Measurements from ENCODE around the gene TP53BP2. TPM values are rescaled to one million over a fixed set of nuclear protein-coding genes. Genes with fewer than 3 reads are reported as not detected.
A peak's percentile ranks its signal among the peaks of the same experiment; 100 is the strongest.
"Not testable (repeated sequence)": the region's sequence is repeated elsewhere in the genome, so short reads cannot be mapped to it uniquely, and the experiment has no call there.

The TP53BP2 gene
- total RNA-seq, 1 donor from 2014 or later: 52.9 TPM

DNA sequence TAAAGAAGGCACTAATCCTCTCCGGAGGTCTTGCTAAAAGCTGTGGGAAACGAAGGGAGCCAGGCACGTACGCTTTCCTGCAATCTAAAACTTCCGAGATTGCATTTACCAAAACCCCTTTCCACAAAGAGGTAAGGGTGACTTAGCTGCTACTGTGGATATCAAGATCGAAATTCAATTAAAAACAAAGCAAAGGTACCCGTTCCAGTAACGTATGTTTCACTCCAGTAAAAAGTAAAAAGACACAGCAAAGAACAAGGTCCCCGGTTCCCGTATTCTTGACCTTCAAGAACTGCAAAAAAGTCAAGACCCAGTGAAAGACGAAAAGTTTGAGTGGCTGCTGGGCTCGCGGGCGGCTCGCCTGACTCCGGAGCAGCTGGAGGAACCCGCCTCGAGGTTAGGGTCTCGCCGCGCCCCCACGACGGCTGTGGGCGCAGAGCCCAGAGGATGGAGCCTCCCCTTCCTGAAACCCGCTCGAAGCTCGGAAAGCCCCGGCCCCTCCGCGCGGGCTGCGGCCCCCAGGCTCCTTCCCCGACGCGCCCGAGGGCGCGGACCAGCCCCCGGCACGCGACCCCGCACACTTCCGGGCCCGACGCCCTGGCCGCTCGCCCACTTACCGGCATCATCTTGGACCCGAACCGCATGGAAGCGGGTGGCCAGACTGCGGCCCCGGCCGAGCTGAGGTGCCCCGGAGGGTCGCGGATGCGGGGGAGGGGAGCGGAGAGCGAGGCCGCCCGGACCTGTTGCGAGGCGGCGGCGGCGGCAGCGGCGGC lies 524 bp downstream of the TP53BP2 start:
- POLR2A ChIA-PET: interaction anchor here (0.6 to 3.1 kb wide), 14 partner anchors 10 to 338 kb away, joined by 3 to 11 read pairs (median 5); partner anchors contain the start of gene DEGS1
- peaks cover 4% of the 10 kb centered on the region for H3K36me3 Mint-ChIP-seq (ENCODE audit: low read depth)

DNA sequence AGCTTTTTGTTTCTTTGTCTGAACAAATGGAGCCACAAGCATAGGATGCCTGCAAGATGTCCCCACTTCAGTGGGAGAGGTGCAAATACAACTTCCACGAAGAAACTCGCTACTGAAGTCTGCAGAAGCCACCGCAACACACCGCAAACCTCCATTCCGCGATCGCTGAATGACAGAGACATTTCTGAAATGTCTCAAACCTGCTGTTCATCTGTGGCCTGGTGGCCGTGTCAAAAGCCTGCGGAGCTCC lies 1.0 kb downstream of the TP53BP2 start:
- Mint-ChIP-seq H3K27ac (peak overlapping the region; percentile 91), H3K4me3 (peak overlapping the region; percentile 88), H3K27me3 (no peaks in the 10 kb centered on the region), H3K36me3 (ENCODE audit: low read depth) (peaks cover 4% of the 10 kb centered on the region), H3K4me1 (peaks cover 42% of the 10 kb centered on the region), H3K9me3 (no peaks in the 10 kb centered on the region)
- intact Hi-C loops (cut with micrococcal nuclease): loop anchor here (2.0 to 10.0 kb wide), 7 partner anchors 34 to 1202 kb away; partner anchors contain the start of genes AIDA, BROX, CAPN2 and NVL
- TF ChIP-seq, protein P1, sequence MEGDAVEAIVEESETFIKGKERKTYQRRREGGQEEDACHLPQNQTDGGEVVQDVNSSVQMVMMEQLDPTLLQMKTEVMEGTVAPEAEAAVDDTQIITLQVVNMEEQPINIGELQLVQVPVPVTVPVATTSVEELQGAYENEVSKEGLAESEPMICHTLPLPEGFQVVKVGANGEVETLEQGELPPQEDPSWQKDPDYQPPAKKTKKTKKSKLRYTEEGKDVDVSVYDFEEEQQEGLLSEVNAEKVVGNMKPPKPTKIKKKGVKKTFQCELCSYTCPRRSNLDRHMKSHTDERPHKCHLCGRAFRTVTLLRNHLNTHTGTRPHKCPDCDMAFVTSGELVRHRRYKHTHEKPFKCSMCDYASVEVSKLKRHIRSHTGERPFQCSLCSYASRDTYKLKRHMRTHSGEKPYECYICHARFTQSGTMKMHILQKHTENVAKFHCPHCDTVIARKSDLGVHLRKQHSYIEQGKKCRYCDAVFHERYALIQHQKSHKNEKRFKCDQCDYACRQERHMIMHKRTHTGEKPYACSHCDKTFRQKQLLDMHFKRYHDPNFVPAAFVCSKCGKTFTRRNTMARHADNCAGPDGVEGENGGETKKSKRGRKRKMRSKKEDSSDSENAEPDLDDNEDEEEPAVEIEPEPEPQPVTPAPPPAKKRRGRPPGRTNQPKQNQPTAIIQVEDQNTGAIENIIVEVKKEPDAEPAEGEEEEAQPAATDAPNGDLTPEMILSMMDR (IDR thresholded peaks at IDR 0.05): no peak
- no peak for ATAC-seq (ENCODE audit: low read depth)
- ChIA-PET POLR2A (interaction anchor here (0.8 to 3.1 kb wide), 9 partner anchors 10 to 148 kb away, joined by 3 to 11 read pairs (median 5); no protein-coding TSS in a partner anchor), CTCF (interaction anchor here (1.0 to 1.3 kb wide), 4 partner anchors 11 to 96 kb away, joined by 3 to 4 read pairs (median 4); no protein-coding TSS in a partner anchor)
- DNase-seq: no peak

More for the DNA sequence above, 524 bp downstream of the TP53BP2 start:
- TF ChIP-seq, protein P1 (IDR thresholded peaks at IDR 0.05): no peak
- CTCF ChIA-PET: interaction anchor here (0.7 to 1.3 kb wide), 7 partner anchors 11 to 644 kb away, joined by 3 to 5 read pairs (median 4); no protein-coding TSS in a partner anchor
- H3K4me3 Mint-ChIP-seq: peak overlapping the region; percentile 88
- intact Hi-C loops (cut with micrococcal nuclease): loop anchor here (2.0 to 10.0 kb wide), 7 partner anchors 34 to 1203 kb away; partner anchors contain the start of genes AIDA, BROX, CAPN2 and NVL
- H3K27ac Mint-ChIP-seq: peak overlapping the region; percentile 91
- DNase-seq (peak; percentile 68), ATAC-seq (ENCODE audit: low read depth) (peak; percentile 43)
- H3K27me3 Mint-ChIP-seq: no peaks in the 10 kb centered on the region
- no peaks in the 10 kb centered on the region for H3K9me3 Mint-ChIP-seq
- H3K4me1 Mint-ChIP-seq: peaks cover 39% of the 10 kb centered on the region

DNA sequence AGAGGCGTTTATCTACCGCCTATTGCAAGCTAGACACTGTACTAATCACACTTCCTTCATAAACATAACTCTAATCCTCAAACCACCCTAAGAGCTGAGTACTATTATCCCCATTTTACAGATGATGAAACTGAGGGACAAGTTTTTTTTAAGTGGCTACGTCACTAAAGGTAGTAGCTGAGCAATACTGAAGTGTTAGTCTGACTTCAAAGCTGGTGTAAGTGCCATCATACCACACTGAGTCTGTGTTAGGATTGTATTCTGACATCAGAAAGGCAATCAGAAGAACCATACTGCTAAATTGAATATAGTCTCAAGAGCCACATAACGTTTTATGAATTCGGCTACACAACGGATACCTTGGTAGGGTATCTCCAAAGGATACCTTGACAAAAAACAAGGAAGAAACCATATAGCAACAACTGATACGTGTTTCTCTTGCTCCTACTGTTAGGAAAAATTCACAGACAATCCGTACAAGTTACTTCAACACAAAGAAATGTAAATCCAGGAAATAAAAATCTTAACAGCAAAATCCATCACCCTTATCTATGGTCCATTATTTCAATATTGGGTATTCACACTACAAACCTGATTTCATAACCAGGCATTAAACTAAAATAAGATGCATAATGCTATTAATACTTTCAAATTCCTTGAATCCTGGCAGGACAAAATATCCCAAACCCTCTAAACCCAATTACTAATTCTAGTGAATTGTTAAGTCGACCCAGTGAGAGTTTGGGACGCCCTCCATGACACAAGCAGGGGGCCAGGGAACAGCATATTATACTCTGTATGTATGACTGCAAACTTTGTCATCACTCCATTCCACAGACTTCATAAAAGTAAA lies 1.6 kb downstream of the TP53BP2 start:
- H3K27me3 Mint-ChIP-seq: no peaks in the 10 kb centered on the region
- POLR2A ChIA-PET: interaction anchor here (0.9 to 3.1 kb wide), 5 partner anchors 11 to 149 kb away, joined by 3 to 11 read pairs (median 6); no protein-coding TSS in a partner anchor
- intact Hi-C loops (cut with micrococcal nuclease): loop anchor here (2.0 to 10.0 kb wide), 4 partner anchors 33 to 1129 kb away; partner anchors contain the start of genes AIDA, BROX, NVL and WDR26
- CTCF ChIA-PET: interaction anchor here (1.0 to 1.3 kb wide), 4 partner anchors 10 to 95 kb away, joined by 3 to 4 read pairs (median 4); no protein-coding TSS in a partner anchor
- peak overlapping the region; percentile 88 for H3K4me3 Mint-ChIP-seq
- DNase-seq: no peak
- ATAC-seq (ENCODE audit: low read depth): no peak
- TF ChIP-seq, protein P1 (IDR thresholded peaks at IDR 0.05): no peak
- peaks cover 4% of the 10 kb centered on the region for H3K36me3 Mint-ChIP-seq (ENCODE audit: low read depth)
- H3K27ac Mint-ChIP-seq: peak overlapping the region; percentile 91
- peaks cover 40% of the 10 kb centered on the region for H3K4me1 Mint-ChIP-seq
- no peaks in the 10 kb centered on the region for H3K9me3 Mint-ChIP-seq

DNA sequence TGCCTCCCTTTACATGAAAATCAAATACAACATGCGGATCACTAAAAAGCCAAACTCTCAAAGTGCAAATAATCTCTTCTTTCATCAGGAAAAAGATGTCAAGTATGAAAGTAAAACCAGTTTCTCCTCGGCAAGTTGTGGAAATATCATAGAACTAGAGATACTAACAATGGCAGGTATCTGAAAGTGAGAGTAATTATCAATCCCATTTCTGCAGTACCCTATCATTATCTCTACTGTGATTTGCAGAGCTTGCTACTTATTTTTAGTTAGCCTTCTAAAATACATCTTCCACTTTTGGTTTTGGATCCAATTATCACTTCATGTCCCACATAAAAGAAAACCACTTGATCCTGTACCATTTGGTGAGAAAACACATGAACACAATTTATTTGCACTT lies 3.0 kb downstream of the TP53BP2 start:
- H3K27me3 Mint-ChIP-seq: no peaks in the 10 kb centered on the region
- ChIA-PET CTCF (no interaction called here), POLR2A (no interaction called here)
- no peak overlapping the region for H3K4me3 Mint-ChIP-seq
- H3K27ac Mint-ChIP-seq: no peak overlapping the region
- ATAC-seq (ENCODE audit: low read depth) (no peak), DNase-seq (no peak)
- no peaks in the 10 kb centered on the region for H3K9me3 Mint-ChIP-seq
- H3K36me3 Mint-ChIP-seq (ENCODE audit: low read depth): peaks cover 4% of the 10 kb centered on the region
- H3K4me1 Mint-ChIP-seq: peaks cover 53% of the 10 kb centered on the region
- TF ChIP-seq, protein P1 (IDR thresholded peaks at IDR 0.05): no peak
- intact Hi-C loops (cut with micrococcal nuclease): loop anchor here (10.0 kb wide), 3 partner anchors 492 to 1128 kb away; partner anchors contain the start of genes AIDA, BROX, NVL and WDR26

DNA sequence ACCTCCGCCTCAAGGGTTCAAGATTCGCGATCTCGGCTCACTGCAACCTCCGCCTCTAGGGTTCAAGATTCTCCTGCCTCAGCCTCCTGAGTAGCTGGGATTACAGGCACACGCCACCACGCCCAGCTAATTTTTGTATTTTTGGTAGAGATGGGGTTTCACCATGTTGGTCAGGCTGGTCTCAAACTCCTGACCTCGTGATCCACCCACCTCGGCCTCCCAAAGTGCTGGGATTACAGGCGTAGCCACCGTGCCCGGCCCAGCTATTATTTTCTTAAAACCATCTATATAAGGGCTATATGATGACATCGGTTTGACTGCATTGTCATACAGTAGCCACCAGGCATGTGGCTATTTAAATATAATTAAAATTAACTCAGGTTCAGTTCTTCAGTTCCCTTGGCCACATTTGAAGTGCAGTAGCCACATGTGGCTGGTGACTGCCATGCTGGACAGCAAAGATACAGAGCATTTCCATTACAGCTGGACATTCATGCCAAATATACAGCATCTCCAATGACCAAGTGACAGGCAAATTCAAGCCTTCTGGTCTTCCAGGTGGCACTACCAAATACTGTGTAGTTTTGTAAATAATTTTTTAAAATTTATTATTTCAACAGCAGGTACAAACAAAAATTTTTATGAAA lies 3.6 kb downstream of the TP53BP2 start:
- POLR2A ChIA-PET, CTCF ChIA-PET: not testable (repeated sequence)

More for the DNA sequence above, 3.6 kb downstream of the TP53BP2 start:
- H3K27me3 Mint-ChIP-seq; H3K27ac Mint-ChIP-seq; H3K4me3 Mint-ChIP-seq; ATAC-seq (ENCODE audit: low read depth); DNase-seq; H3K9me3 Mint-ChIP-seq; H3K36me3 Mint-ChIP-seq (ENCODE audit: low read depth): not testable (repeated sequence)
- intact Hi-C loops (cut with micrococcal nuclease): loop anchor here (10.0 kb wide), 3 partner anchors 493 to 1127 kb away; partner anchors contain the start of genes AIDA, BROX, NVL and WDR26
- H3K4me1 Mint-ChIP-seq: peaks cover 53% of the 10 kb centered on the region
